ENCODE data around the gene FLNB.

GRCh38 chr3:58079773-58080172 is 71.6 kb downstream of the FLNB start:
- no peak for TF ChIP-seq TAF1 (IDR thresholded peaks at IDR 0.05; ENCODE audit: low read depth)
- TF ChIP-seq REST (IDR thresholded peaks at IDR 0.05; ENCODE audit: low read depth), result no peak
- no peak for TF ChIP-seq EP300 (IDR thresholded peaks at IDR 0.05; ENCODE audit: borderline replicate concordance)
- peak; percentile 38; the same call in 1 of the 2 replicates for TF ChIP-seq NFIC (IDR thresholded peaks at IDR 0.05)

Data from Ishikawa (cell line).